Activated T-cell treated with anti-CD3 and anti-CD28 coated beads, Interleukin-2, amount 50 U/mL, for 24 hours (primary cell): ENCODE results near the gene KRT33B.

ENCODE experiments used
- DNase-seq: peaks from one replicate; pipeline ENCODE4 v3.0.0-alpha.2; 2020
- H3K27ac Mint-ChIP-seq: 2 replicates; pipeline ENCODE4 v1.8.0; 2020; ENCODE audit warnings: mild to moderate bottlenecking, mixed read lengths
- H3K27me3 Mint-ChIP-seq: 2 replicates; pipeline ENCODE4 v1.8.0; 2020; ENCODE audit warnings: mixed read lengths
- H3K36me3 Mint-ChIP-seq: 2 replicates; pipeline ENCODE4 v1.8.0; 2020; ENCODE audit warnings: low read depth, mixed read lengths
- H3K4me1 Mint-ChIP-seq: 2 replicates; pipeline ENCODE4 v1.8.0; 2020; ENCODE audit warnings: low read depth, mixed read lengths
- H3K4me3 Mint-ChIP-seq: 2 replicates; pipeline ENCODE4 v1.8.0; 2020; ENCODE audit warnings: mild to moderate bottlenecking, moderate library complexity, mixed read lengths
- H3K9me3 Mint-ChIP-seq: 2 replicates; pipeline ENCODE4 v1.8.0; 2020; ENCODE audit warnings: mixed read lengths

Gene KRT33B

DNA sequence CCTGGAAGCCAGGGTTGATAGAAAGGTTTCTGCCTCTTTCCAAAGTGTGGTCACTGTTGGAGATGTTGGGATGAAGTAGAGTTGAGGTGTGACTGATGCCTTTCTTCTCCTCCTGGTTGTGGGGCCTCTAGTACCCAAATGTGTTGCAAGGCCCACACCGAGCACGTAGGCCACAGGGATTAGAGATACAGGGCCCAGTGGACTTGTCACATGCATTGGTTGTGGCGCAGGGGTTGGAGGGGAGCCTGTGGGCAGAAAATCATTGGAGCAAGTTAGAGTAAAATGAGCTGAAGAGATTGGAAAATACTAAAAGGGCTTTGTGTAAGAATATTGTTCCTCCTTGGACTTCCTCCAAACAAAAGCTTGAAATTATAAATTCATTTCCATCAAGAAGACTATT, 23.6 kb downstream of the KRT33B start:
- peaks cover 10% of the 10 kb centered on the region for H3K9me3 Mint-ChIP-seq
- no peak for DNase-seq
- no peaks in the 10 kb centered on the region for H3K27me3 Mint-ChIP-seq
- no peak overlapping the region for H3K4me3 Mint-ChIP-seq
- H3K36me3 Mint-ChIP-seq = peaks cover 7% of the 10 kb centered on the region
- peaks cover 22% of the 10 kb centered on the region for H3K4me1 Mint-ChIP-seq
- H3K27ac Mint-ChIP-seq = no peak overlapping the region

GRCh38 chr17:41343029-41343428, 26.6 kb downstream of the KRT33B start:
- peaks cover 7% of the 10 kb centered on the region for H3K36me3 Mint-ChIP-seq
- no peaks in the 10 kb centered on the region for H3K27me3 Mint-ChIP-seq
- H3K27ac Mint-ChIP-seq = no peak overlapping the region
- H3K9me3 Mint-ChIP-seq = peaks cover 10% of the 10 kb centered on the region
- no peak for DNase-seq
- peaks cover 52% of the 10 kb centered on the region for H3K4me1 Mint-ChIP-seq
- no peak overlapping the region for H3K4me3 Mint-ChIP-seq

DNA sequence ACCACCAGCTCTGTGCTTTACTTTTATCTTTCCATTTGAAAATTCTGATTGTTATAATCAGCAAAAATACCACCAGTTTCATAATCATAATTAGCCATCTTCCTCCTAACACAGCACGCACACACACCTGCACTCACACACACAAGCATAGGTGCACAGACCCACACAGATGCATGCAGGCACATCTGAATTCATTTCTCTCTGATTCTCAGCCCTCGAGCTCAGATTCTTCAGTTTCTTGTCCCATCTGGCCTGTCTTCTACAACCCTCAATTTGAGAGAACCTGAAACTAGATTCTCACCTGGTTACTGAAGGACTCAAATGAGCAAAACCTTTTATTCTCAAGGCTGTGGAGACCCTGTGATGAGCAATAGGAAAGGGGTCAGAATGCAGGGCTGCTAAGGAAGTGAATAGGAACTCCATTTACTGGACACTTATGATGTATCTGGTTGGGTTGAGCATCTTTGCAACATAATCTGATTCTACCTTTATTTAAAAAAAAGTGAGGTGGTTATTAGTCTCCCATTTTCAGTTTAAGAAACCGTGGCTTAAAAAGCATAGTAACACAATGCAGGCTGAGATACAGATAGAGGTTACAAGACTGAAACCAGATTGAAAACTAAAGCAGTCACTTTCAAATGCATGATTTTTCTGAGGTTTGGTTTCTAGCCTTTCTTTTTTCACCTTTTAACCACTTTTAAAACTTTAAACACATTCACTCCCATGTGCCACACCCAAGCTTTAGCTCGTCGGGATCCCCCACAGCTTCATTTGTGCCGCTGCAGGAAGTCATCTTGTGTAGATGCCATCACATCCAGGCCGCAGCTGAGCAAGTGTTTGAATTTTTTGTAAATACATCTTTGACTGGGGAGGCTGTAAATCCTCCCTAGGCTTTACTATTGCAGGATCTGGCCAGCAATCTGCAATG, 28.4 kb downstream of the KRT33B start:
- Mint-ChIP-seq H3K4me1 (peaks cover 59% of the 10 kb centered on the region), H3K4me3 (no peak overlapping the region), H3K27ac (peak overlapping the region; percentile 26), H3K27me3 (no peaks in the 10 kb centered on the region), H3K9me3 (peaks cover 10% of the 10 kb centered on the region), H3K36me3 (peaks cover 7% of the 10 kb centered on the region)
- no peak for DNase-seq

GRCh38 chr17:41340494-41340893, 29.1 kb downstream of the KRT33B start:
- peaks cover 10% of the 10 kb centered on the region for H3K9me3 Mint-ChIP-seq
- DNase-seq = no peak
- no peak overlapping the region for H3K4me3 Mint-ChIP-seq
- H3K4me1 Mint-ChIP-seq = peaks cover 66% of the 10 kb centered on the region
- no peaks in the 10 kb centered on the region for H3K27me3 Mint-ChIP-seq
- peaks cover 7% of the 10 kb centered on the region for H3K36me3 Mint-ChIP-seq
- no peak overlapping the region for H3K27ac Mint-ChIP-seq

GRCh38 chr17:41339571-41340172, 29.9 kb downstream of the KRT33B start:
- no peaks in the 10 kb centered on the region for H3K27me3 Mint-ChIP-seq
- H3K27ac Mint-ChIP-seq = peak overlapping the region; percentile 13
- H3K9me3 Mint-ChIP-seq = peaks cover 10% of the 10 kb centered on the region
- DNase-seq = no peak
- no peak overlapping the region for H3K4me3 Mint-ChIP-seq
- peaks cover 7% of the 10 kb centered on the region for H3K36me3 Mint-ChIP-seq
- H3K4me1 Mint-ChIP-seq = peaks cover 75% of the 10 kb centered on the region

GRCh38 chr17:41338961-41339485, 30.6 kb downstream of the KRT33B start:
- DNase-seq = no peak
- peaks cover 10% of the 10 kb centered on the region for H3K9me3 Mint-ChIP-seq
- peaks cover 7% of the 10 kb centered on the region for H3K36me3 Mint-ChIP-seq
- no peak overlapping the region for H3K27ac Mint-ChIP-seq
- H3K27me3 Mint-ChIP-seq = no peaks in the 10 kb centered on the region
- H3K4me1 Mint-ChIP-seq = peaks cover 80% of the 10 kb centered on the region
- no peak overlapping the region for H3K4me3 Mint-ChIP-seq

DNA sequence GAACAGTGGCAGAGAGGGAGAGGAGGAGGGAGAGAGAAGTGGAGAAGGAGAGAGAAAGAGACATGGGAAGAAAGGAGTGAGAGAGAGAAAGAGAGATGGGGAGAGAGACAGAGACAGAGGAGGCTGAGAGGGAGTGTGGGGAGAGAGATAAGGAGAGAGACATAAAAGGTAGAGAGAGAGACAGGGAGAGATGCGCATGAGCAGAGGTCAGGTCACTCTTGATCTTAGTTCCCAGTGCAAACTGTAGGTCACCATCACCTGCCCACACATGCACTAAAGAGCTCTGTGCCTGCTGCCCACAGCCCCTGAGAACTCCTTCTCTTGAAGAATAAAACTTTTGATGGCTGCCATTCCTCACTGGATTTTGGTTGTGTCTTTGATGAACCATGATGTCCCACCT, 33.9 kb downstream of the KRT33B start:
- no peaks in the 10 kb centered on the region for H3K9me3 Mint-ChIP-seq
- peaks cover 58% of the 10 kb centered on the region for H3K4me1 Mint-ChIP-seq
- H3K4me3 Mint-ChIP-seq = no peak overlapping the region
- H3K27me3 Mint-ChIP-seq = no peaks in the 10 kb centered on the region
- no peak overlapping the region for H3K27ac Mint-ChIP-seq
- DNase-seq = no peak
- no peaks in the 10 kb centered on the region for H3K36me3 Mint-ChIP-seq

GRCh38 chr17:41334385-41335305, 35.0 kb downstream of the KRT33B start:
- Mint-ChIP-seq H3K4me1 (peaks cover 47% of the 10 kb centered on the region), H3K27ac (no peak overlapping the region), H3K36me3 (no peaks in the 10 kb centered on the region), H3K27me3 (no peaks in the 10 kb centered on the region), H3K9me3 (no peaks in the 10 kb centered on the region), H3K4me3 (no peak overlapping the region)
- no peak for DNase-seq

DNA sequence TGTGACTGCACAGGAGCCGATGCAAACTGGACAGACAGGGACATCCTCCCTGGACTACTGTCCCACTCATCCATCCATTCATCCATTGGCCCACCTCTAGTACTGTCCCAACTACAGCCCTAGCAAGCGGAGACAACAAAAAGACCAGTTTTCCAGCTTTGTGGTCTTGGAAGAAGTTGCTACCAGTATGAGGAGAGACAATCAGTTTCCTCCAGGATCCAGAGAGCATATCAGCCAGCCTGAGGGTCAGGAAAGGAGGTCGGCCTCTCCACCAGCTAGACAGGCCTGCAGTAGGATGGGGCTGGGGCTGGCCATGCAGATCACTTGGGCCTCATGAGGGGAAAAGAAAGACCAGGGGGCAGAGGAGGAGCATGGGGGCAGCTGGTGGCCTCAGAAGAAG, 35.8 kb downstream of the KRT33B start:
- no peak overlapping the region for H3K27ac Mint-ChIP-seq
- no peaks in the 10 kb centered on the region for H3K36me3 Mint-ChIP-seq
- H3K27me3 Mint-ChIP-seq = no peaks in the 10 kb centered on the region
- no peaks in the 10 kb centered on the region for H3K9me3 Mint-ChIP-seq
- peaks cover 39% of the 10 kb centered on the region for H3K4me1 Mint-ChIP-seq
- H3K4me3 Mint-ChIP-seq = no peak overlapping the region
- DNase-seq = no peak

DNA sequence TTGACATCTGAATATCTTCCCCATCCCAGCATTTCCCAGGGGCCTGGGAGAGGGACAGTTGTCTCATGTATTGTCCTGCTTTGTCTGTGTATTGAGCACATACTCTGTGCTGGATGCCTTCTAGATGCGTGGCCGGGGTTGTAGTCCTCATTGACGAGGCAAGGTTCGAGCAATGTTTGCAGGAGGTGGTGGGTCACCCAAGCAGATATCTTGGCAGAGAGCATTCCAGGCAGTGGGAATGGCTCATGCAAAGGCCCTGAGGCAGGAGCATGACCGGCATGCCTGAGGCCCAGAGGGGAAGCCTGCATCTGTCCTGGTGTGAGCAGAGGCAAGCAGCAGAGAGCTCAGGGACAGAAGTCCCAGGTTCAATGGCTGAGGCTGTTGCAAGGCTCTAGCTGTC, 36.5 kb downstream of the KRT33B start:
- H3K27me3 Mint-ChIP-seq = no peaks in the 10 kb centered on the region
- no peak overlapping the region for H3K4me3 Mint-ChIP-seq
- peaks cover 34% of the 10 kb centered on the region for H3K4me1 Mint-ChIP-seq
- H3K27ac Mint-ChIP-seq = no peak overlapping the region
- no peaks in the 10 kb centered on the region for H3K36me3 Mint-ChIP-seq
- DNase-seq = no peak
- H3K9me3 Mint-ChIP-seq = no peaks in the 10 kb centered on the region

DNA sequence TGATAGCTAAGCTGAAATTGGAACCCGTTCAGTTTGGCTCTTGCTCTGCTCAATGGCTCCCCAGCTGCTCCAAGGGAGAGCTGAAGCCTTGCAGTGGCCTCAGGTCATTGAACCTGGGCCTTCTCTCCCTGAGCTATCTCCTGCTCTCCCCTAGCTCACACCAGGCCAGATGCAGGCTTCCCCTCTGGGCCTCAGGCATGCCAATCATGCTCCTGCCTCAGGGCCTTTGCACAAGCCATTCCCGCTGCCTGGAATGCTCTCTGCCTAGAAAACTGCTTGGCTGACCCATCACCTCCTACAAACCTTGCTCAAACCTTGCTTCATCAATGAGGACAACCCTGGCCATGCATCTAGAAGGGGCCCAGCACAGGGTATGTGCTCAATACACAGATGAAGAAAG, 37.4 kb downstream of the KRT33B start:
- peaks cover 32% of the 10 kb centered on the region for H3K4me1 Mint-ChIP-seq
- H3K27ac Mint-ChIP-seq = no peak overlapping the region
- no peak overlapping the region for H3K4me3 Mint-ChIP-seq
- H3K27me3 Mint-ChIP-seq = no peaks in the 10 kb centered on the region
- H3K9me3 Mint-ChIP-seq = no peaks in the 10 kb centered on the region
- H3K36me3 Mint-ChIP-seq = no peaks in the 10 kb centered on the region
- DNase-seq = no peak

DNA sequence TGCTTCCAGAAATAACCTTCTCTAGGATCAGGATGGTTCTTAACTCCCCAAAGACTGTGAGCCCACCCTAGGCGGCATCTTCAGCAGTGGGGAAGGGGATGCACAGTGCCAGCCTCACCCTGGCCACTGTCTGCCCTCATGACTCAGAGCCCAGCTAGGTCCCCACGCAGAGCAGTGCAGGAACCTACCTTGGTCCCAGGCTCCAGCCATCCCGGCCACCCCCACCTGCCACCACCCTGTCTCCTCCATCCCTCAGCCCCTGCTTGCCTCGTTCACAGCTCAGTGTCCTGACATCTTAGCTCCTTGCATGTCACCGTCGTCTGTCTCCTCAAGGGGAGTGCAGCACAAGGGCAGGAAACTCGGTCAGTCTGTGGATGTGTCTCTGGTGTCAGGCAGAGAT, 38.0 kb downstream of the KRT33B start:
- H3K27ac Mint-ChIP-seq = no peak overlapping the region
- H3K4me1 Mint-ChIP-seq = peaks cover 37% of the 10 kb centered on the region
- H3K9me3 Mint-ChIP-seq = no peaks in the 10 kb centered on the region
- no peak overlapping the region for H3K4me3 Mint-ChIP-seq
- H3K27me3 Mint-ChIP-seq = no peaks in the 10 kb centered on the region
- no peaks in the 10 kb centered on the region for H3K36me3 Mint-ChIP-seq
- no peak for DNase-seq

DNA sequence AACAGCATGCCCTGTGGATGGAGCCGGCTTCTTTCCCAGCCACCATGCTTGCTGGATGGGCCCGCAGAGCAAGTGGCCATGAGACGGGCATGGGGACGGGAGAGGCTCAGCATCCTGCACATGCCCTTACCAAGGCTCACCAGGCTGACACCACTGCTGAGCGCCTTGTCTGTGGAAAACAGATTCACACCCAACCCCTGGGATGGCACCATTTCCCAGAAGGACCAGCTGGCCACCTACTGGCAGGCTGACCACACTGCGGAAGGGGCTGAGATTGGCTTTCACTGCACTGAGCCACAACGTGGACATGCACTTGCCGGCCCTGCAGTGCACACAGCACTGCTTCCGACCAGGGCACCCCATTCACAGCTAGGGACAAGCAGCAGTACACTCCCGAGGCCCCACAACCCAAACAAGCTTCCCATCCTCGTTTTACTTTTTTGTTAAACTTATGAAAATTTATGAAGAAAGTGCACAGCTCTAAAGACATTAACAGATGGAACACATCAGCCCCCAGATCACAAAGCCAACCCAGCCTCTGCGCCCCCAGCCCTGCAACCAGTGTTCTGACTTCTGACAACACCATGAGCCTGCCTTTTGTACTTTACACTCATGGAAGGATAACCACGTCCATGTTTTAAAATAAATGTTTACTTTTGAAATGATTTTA, 40.2 kb downstream of the KRT33B start:
- no peak overlapping the region for H3K27ac Mint-ChIP-seq
- peaks cover 25% of the 10 kb centered on the region for H3K4me1 Mint-ChIP-seq
- no peaks in the 10 kb centered on the region for H3K27me3 Mint-ChIP-seq
- DNase-seq = no peak
- no peaks in the 10 kb centered on the region for H3K9me3 Mint-ChIP-seq
- no peak overlapping the region for H3K4me3 Mint-ChIP-seq
- no peaks in the 10 kb centered on the region for H3K36me3 Mint-ChIP-seq

GRCh38 chr17:41328207-41328606, 41.4 kb downstream of the KRT33B start:
- Mint-ChIP-seq H3K4me1 (peaks cover 24% of the 10 kb centered on the region), H3K4me3 (no peak overlapping the region), H3K36me3 (no peaks in the 10 kb centered on the region), H3K9me3 (no peaks in the 10 kb centered on the region), H3K27ac (no peak overlapping the region), H3K27me3 (no peaks in the 10 kb centered on the region)
- DNase-seq = no peak
